ENCODE data around the gene GALNT18. TPM values are rescaled to one million over a fixed set of nuclear protein-coding genes. Genes with fewer than 3 reads are reported as not detected.

Gene GALNT18
- total and polyA plus RNA-seq, 2 of the 4 experiments (the other 2 are of a cell fraction): 9.5 to 11.3 TPM

DNA sequence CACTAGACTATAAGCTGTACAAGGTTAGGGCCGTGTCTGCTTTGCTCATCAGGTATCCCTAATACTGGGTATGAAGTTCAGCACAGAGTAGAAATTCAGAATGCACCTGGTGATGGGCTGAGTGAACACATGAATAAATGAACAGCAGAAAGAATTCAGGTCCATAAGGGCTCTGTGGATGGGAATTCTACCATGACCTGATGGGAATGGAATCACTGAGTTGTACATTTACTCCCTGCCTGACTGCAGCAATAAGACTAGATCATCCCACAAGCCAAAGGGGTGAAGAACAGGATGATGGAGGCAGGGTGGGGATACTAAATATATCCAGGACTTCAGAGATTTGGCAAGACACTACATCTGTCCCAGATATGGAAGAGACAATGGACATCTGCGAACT is 182.2 kb downstream of the GALNT18 start:
- Histone ChIP-seq H3K27ac (ENCODE audit: insufficient read depth, low read length) (no peak overlapping the region), H2BK5ac (ENCODE audit: low read depth, low read length, poor library complexity, severe bottlenecking) (no peak overlapping the region), H2AK9ac (replicated peaks; ENCODE audit: low read depth, low read length, poor library complexity) (no peak overlapping the region), H3K9ac (ENCODE audit: low read depth, low read length) (no peak overlapping the region), H3K4ac (ENCODE audit: low read depth, low read length) (no peak overlapping the region), H3K36me3 (ENCODE audit: control insufficient read depth, insufficient read depth, low read length) (no peaks in the 10 kb centered on the region), H2BK120ac (ENCODE audit: low read depth, low read length) (no peak overlapping the region), H3K4me2 (ENCODE audit: low read depth, low read length) (no peak overlapping the region), H4K8ac (ENCODE audit: low read depth in 2 of 2, low read length in 2 of 2) (no peak overlapping the region), H4K5ac (ENCODE audit: low read depth, low read length) (no peak overlapping the region), H3K4me1 (ENCODE audit: control insufficient read depth, insufficient read depth, low read length) (peaks cover 6% of the 10 kb centered on the region; the same call in 1 of the 2 replicates), H3K4me3 (ENCODE audit: insufficient read depth, low read depth, low read length) (no peak overlapping the region), H2AK5ac (ENCODE audit: low read depth, low read length) (no peak overlapping the region), H2BK20ac (ENCODE audit: low read depth, low read length) (no peak overlapping the region), H3K9me3 (ENCODE audit: control insufficient read depth, insufficient read depth, low read length) (no peaks in the 10 kb centered on the region), H3K56ac (ENCODE audit: extremely low read depth, insufficient read depth, low read length) (no peak overlapping the region), H3K27me3 (ENCODE audit: control insufficient read depth, insufficient read depth, low read length) (peaks cover 16% of the 10 kb centered on the region), H3K23ac (ENCODE audit: low read depth, low read length) (no peak overlapping the region), H3K79me1 (ENCODE audit: low read depth in 1 of 2, low read length in 2 of 2) (no peaks in the 10 kb centered on the region), H3K14ac (replicated peaks; ENCODE audit: low read depth, low read length) (no peak overlapping the region), H2BK15ac (ENCODE audit: low read depth, low read length) (no peak overlapping the region), H3K9me1 (ENCODE audit: insufficient read depth, low read length) (no peaks in the 10 kb centered on the region), H4K91ac (ENCODE audit: insufficient read depth, low read depth, low read length) (no peak overlapping the region), H4K20me1 (ENCODE audit: insufficient read depth, low read length) (no peaks in the 10 kb centered on the region), H3K18ac (ENCODE audit: low read depth, low read length) (no peak overlapping the region), H2AFZ (replicated peaks; ENCODE audit: low read length, poor library complexity) (no peak overlapping the region)
- WGBS, 2 experiments (ENCODE audit: extremely low coverage in 2 of 2, insufficient read length in 1 of 2): no CpG with 5 or more reads among the region's 2 CpGs
- ChIA-PET CTCF (no interaction called here), POLR2A (ENCODE audit: unreplicated experiment) (no interaction called here)
- intact Hi-C loops (cut with micrococcal nuclease): no loop called here
- in situ Hi-C loops (cut with MboI; ENCODE audit: low sequenced_read_pairs): no loop called here
- dilution Hi-C loops (cut with HindIII; ENCODE audit: low sequenced_read_pairs, unreplicated experiment): no loop called here
- no peak for TF ChIP-seq RFX5 (IDR thresholded peaks at IDR 0.05; ENCODE audit: low read depth, low read length)
- TF ChIP-seq FOS (IDR thresholded peaks at IDR 0.05; ENCODE audit: low read depth, low read length): no peak
- TF ChIP-seq RCOR1 (IDR thresholded peaks at IDR 0.05; ENCODE audit: insufficient replicate concordance, low read length): no peak
- TF ChIP-seq BHLHE40 (IDR thresholded peaks at IDR 0.05; ENCODE audit: low read depth, low read length): no peak
- TF ChIP-seq, protein P1, sequence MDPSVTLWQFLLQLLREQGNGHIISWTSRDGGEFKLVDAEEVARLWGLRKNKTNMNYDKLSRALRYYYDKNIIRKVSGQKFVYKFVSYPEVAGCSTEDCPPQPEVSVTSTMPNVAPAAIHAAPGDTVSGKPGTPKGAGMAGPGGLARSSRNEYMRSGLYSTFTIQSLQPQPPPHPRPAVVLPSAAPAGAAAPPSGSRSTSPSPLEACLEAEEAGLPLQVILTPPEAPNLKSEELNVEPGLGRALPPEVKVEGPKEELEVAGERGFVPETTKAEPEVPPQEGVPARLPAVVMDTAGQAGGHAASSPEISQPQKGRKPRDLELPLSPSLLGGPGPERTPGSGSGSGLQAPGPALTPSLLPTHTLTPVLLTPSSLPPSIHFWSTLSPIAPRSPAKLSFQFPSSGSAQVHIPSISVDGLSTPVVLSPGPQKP (IDR thresholded peaks at IDR 0.05; ENCODE audit: borderline replicate concordance, low read depth, low read length): no peak
- no peak for TF ChIP-seq RAD21 (IDR thresholded peaks at IDR 0.05; ENCODE audit: low read length)
- TF ChIP-seq, protein P2, sequence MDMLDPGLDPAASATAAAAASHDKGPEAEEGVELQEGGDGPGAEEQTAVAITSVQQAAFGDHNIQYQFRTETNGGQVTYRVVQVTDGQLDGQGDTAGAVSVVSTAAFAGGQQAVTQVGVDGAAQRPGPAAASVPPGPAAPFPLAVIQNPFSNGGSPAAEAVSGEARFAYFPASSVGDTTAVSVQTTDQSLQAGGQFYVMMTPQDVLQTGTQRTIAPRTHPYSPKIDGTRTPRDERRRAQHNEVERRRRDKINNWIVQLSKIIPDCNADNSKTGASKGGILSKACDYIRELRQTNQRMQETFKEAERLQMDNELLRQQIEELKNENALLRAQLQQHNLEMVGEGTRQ (IDR thresholded peaks at IDR 0.05; ENCODE audit: low read depth, low read length): no peak
- TF ChIP-seq, protein P3, sequence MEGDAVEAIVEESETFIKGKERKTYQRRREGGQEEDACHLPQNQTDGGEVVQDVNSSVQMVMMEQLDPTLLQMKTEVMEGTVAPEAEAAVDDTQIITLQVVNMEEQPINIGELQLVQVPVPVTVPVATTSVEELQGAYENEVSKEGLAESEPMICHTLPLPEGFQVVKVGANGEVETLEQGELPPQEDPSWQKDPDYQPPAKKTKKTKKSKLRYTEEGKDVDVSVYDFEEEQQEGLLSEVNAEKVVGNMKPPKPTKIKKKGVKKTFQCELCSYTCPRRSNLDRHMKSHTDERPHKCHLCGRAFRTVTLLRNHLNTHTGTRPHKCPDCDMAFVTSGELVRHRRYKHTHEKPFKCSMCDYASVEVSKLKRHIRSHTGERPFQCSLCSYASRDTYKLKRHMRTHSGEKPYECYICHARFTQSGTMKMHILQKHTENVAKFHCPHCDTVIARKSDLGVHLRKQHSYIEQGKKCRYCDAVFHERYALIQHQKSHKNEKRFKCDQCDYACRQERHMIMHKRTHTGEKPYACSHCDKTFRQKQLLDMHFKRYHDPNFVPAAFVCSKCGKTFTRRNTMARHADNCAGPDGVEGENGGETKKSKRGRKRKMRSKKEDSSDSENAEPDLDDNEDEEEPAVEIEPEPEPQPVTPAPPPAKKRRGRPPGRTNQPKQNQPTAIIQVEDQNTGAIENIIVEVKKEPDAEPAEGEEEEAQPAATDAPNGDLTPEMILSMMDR (conservative IDR thresholded peaks at IDR 0.05; ENCODE audit: low read depth, low read length): no peak
- no peak for TF ChIP-seq NFE2L2 (IDR thresholded peaks at IDR 0.05; ENCODE audit: low read depth, low read length)
- no peak for TF ChIP-seq MAFK (IDR thresholded peaks at IDR 0.05; ENCODE audit: low read depth, low read length)
- no peak for TF ChIP-seq SMC3 (IDR thresholded peaks at IDR 0.05; ENCODE audit: low read depth, low read length)
- no peak for TF ChIP-seq CEBPB (IDR thresholded peaks at IDR 0.05; ENCODE audit: low read depth, low read length)
- ATAC-seq (ENCODE audit: low read depth) (no peak), DNase-seq (no peak)
- no TSS peak for BruUV-seq (replicated peaks)

Data from IMR-90 (cell line).